ENCODE results near the gene MIS12.

DNA sequence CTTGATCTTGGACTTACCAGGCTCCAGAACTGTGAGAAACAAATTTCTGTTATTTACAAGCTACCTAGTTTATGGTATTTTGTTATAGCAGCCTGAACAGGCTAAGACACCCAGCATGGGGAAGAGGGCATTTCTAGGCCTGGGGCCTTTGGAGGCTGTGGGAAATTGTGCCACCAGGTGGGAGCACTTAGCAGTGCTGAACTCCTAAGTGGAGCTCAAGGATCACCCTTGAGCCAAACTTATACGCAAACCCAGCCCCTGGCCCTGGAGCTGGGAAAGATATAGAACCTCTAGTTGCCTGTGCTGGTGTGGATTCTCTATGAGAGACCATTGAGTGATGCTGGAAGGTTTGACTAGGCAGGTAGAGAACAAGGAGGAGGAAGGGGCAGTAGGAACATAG lies 36.1 kb downstream of the MIS12 start:
- TF ChIP-seq, protein P1, sequence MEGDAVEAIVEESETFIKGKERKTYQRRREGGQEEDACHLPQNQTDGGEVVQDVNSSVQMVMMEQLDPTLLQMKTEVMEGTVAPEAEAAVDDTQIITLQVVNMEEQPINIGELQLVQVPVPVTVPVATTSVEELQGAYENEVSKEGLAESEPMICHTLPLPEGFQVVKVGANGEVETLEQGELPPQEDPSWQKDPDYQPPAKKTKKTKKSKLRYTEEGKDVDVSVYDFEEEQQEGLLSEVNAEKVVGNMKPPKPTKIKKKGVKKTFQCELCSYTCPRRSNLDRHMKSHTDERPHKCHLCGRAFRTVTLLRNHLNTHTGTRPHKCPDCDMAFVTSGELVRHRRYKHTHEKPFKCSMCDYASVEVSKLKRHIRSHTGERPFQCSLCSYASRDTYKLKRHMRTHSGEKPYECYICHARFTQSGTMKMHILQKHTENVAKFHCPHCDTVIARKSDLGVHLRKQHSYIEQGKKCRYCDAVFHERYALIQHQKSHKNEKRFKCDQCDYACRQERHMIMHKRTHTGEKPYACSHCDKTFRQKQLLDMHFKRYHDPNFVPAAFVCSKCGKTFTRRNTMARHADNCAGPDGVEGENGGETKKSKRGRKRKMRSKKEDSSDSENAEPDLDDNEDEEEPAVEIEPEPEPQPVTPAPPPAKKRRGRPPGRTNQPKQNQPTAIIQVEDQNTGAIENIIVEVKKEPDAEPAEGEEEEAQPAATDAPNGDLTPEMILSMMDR (IDR thresholded peaks at IDR 0.05; ENCODE audit: borderline replicate concordance, extremely low read depth, low read length, poor library complexity, severe bottlenecking): no peak
- TF ChIP-seq EZH2 (IDR thresholded peaks at IDR 0.05; ENCODE audit: borderline replicate concordance, low read depth, low read length, severe bottlenecking): no peak

All from DND-41 (cell line).